Measurements from ENCODE around the gene NR2C2.

GRCh38 chr3:14905055-14905657 is 42.2 kb upstream of the NR2C2 start:
- TF ChIP-seq CTCF (IDR thresholded peaks at IDR 0.05) (no peak), POLR2A (IDR thresholded peaks at IDR 0.05) (no peak)
